ENCODE measurements around the gene AFTPH. TPM values are rescaled to one million over a fixed set of nuclear protein-coding genes. Genes with fewer than 3 reads are reported as not detected.

Gene AFTPH
- total and polyA plus RNA-seq, 3 experiments from 2014 or later = 28.4 to 44.2 (median 41.4) TPM

GRCh38 chr2:64482243-64482642, 41.9 kb upstream of the AFTPH start:
- H3K27ac ChIP-seq (ENCODE audit: low read depth, low read length) = no peak overlapping the region
- Mint-ChIP-seq H3K9me3 (no peaks in the 10 kb centered on the region), H3K36me3 (no peaks in the 10 kb centered on the region), H3K27ac (no peak overlapping the region), H3K27me3 (peaks cover 2 to 10% of the 10 kb centered on the region in 2 donors), H3K4me3 (no peak overlapping the region), H3K4me1 (no peaks in the 10 kb centered on the region)
- no peak for DNase-seq
- CTCF ChIA-PET = interaction anchor here (2.6 kb wide), 1 partner anchor 152 kb away, joined by 11 read pairs; no protein-coding TSS in a partner anchor
- no peak overlapping the region for H3K4me3 ChIP-seq (ENCODE audit: low read length)
- POLR2A ChIA-PET = interaction anchor here (0.7 kb wide), 1 partner anchor 818 kb away, joined by 4 read pairs; no protein-coding TSS in a partner anchor
- H3K4me1 ChIP-seq (ENCODE audit: insufficient read depth, low read length) = no peaks in the 10 kb centered on the region
- no peaks in the 10 kb centered on the region for H3K36me3 ChIP-seq (ENCODE audit: insufficient read depth, low read length)
- H3K27me3 ChIP-seq (ENCODE audit: insufficient read depth, low read length, poor library complexity, severe bottlenecking) = no peaks in the 10 kb centered on the region
- H3K9me3 ChIP-seq (ENCODE audit: low read length) = no peaks in the 10 kb centered on the region

DNA sequence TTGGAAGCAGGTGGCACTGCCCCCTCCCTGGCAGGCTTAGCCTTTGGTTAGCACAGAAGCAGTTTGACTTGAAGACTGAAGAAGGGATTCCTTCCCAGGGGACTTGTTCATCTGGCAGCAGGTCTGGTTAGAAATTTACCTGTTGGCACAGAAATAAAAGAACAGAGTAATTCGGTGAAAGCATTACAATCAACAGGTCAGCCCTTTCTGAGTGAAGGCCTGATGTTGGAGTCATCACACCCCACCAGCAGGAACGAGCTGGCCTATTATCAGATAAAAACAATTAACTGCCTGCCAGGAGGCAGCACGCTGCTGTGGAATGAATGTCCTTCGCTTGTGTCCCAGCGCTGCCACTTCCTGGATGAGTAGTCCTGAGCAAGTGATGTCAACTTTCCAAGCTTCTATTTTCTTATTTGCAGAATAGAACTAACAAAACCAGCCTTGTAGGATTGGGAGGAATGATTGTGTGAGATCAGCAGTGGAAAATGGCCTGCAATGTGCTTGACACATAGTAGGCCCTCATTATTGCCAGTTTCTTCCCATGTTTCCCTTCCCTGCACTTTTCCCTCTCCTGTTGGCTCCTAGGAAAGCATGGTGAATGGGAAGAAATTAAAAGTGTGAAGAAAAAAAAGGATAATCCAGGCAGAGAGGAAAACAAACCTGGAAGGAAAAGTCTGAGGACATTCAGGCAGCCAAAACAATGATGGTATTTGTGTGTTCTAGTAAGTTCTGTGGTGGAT, 41.2 kb upstream of the AFTPH start:
- Mint-ChIP-seq H3K9me3 (no peaks in the 10 kb centered on the region), H3K4me1 (peaks cover 0 to 2% (median 0%) of the 10 kb centered on the region in 3 donors), H3K27ac (peak overlapping the region in 1 of 8 donors; percentile 51), H3K4me3 (no peak overlapping the region), H3K36me3 (no peaks in the 10 kb centered on the region), H3K27me3 (peaks cover 2 to 10% of the 10 kb centered on the region in 2 donors)
- Histone ChIP-seq H3K27ac (ENCODE audit: low read depth, low read length) (no peak overlapping the region), H3K9me3 (ENCODE audit: low read length) (no peaks in the 10 kb centered on the region), H3K27me3 (ENCODE audit: insufficient read depth, low read length, poor library complexity, severe bottlenecking) (no peaks in the 10 kb centered on the region), H3K4me1 (ENCODE audit: insufficient read depth, low read length) (no peaks in the 10 kb centered on the region), H3K36me3 (ENCODE audit: insufficient read depth, low read length) (no peaks in the 10 kb centered on the region), H3K4me3 (ENCODE audit: low read length) (no peak overlapping the region)
- DNase-seq = no peak
- POLR2A ChIA-PET = no interaction called here
- CTCF ChIA-PET = interaction anchor here (2.6 kb wide), 1 partner anchor 152 kb away, joined by 11 read pairs; no protein-coding TSS in a partner anchor

GRCh38 chr2:64485331-64485730, 38.8 kb upstream of the AFTPH start:
- ChIA-PET POLR2A (no interaction called here), CTCF (interaction anchor here (1.2 to 7.3 kb wide), 2 partner anchors 156 to 436 kb away, joined by 3 to 184 read pairs; no protein-coding TSS in a partner anchor)
- Mint-ChIP-seq H3K9me3 (no peaks in the 10 kb centered on the region), H3K27me3 (peaks cover 5 to 10% of the 10 kb centered on the region in 2 donors), H3K4me3 (no peak overlapping the region), H3K27ac (peak overlapping the region in 1 of 8 donors; percentile 12), H3K36me3 (no peaks in the 10 kb centered on the region), H3K4me1 (peaks cover 2 to 16% (median 11%) of the 10 kb centered on the region in 3 donors)
- H3K9me3 ChIP-seq (ENCODE audit: low read length) = no peaks in the 10 kb centered on the region
- H3K4me3 ChIP-seq (ENCODE audit: low read length) = no peak overlapping the region
- DNase-seq = no peak
- H3K4me1 ChIP-seq (ENCODE audit: insufficient read depth, low read length) = peaks cover 4% of the 10 kb centered on the region
- H3K27me3 ChIP-seq (ENCODE audit: insufficient read depth, low read length, poor library complexity, severe bottlenecking) = no peaks in the 10 kb centered on the region
- H3K36me3 ChIP-seq (ENCODE audit: insufficient read depth, low read length) = no peaks in the 10 kb centered on the region
- H3K27ac ChIP-seq (ENCODE audit: low read depth, low read length) = no peak overlapping the region

- Mint-ChIP-seq H3K27ac (peak overlapping the region in 1 of 8 donors; percentile 68), H3K36me3 (no peaks in the 10 kb centered on the region)
- no peaks in the 10 kb centered on the region for H3K27me3 ChIP-seq (ENCODE audit: insufficient read depth, low read length, poor library complexity, severe bottlenecking)
Measured at GRCh38 chr2:64485961-64486360, 38.2 kb upstream of the AFTPH start.

GRCh38 chr2:64487256-64488049, 36.7 kb upstream of the AFTPH start:
- Mint-ChIP-seq H3K27me3 (peaks cover 3 to 21% of the 10 kb centered on the region in 2 donors), H3K9me3 (no peaks in the 10 kb centered on the region), H3K4me1 (peaks cover 2 to 16% (median 11%) of the 10 kb centered on the region in 3 donors), H3K27ac (no peak overlapping the region), H3K4me3 (no peak overlapping the region), H3K36me3 (no peaks in the 10 kb centered on the region)
- ChIA-PET CTCF (interaction anchor here (0.8 to 7.3 kb wide), 24 partner anchors 9 to 439 kb away, joined by 3 to 184 read pairs (median 4); no protein-coding TSS in a partner anchor), POLR2A (interaction anchor here (0.9 to 1.4 kb wide), 2 partner anchors 36 to 157 kb away, joined by 3 to 4 read pairs; no protein-coding TSS in a partner anchor)
- Histone ChIP-seq H3K36me3 (ENCODE audit: insufficient read depth, low read length) (no peaks in the 10 kb centered on the region), H3K27ac (ENCODE audit: low read depth, low read length) (no peak overlapping the region), H3K4me1 (ENCODE audit: insufficient read depth, low read length) (peaks cover 4% of the 10 kb centered on the region), H3K9me3 (ENCODE audit: low read length) (no peaks in the 10 kb centered on the region), H3K4me3 (ENCODE audit: low read length) (no peak overlapping the region), H3K27me3 (ENCODE audit: insufficient read depth, low read length, poor library complexity, severe bottlenecking) (no peaks in the 10 kb centered on the region)
- no peak for DNase-seq

More at GRCh38 chr2:64485961-64486360, 38.2 kb upstream of the AFTPH start:
- Histone ChIP-seq H3K36me3 (ENCODE audit: insufficient read depth, low read length) (no peaks in the 10 kb centered on the region), H3K9me3 (ENCODE audit: low read length) (no peaks in the 10 kb centered on the region), H3K27ac (ENCODE audit: low read depth, low read length) (no peak overlapping the region), H3K4me3 (ENCODE audit: low read length) (no peak overlapping the region), H3K4me1 (ENCODE audit: insufficient read depth, low read length) (peaks cover 4% of the 10 kb centered on the region)
- POLR2A ChIA-PET = no interaction called here
- H3K4me3 Mint-ChIP-seq = no peak overlapping the region
- DNase-seq = no peak
- no peaks in the 10 kb centered on the region for H3K9me3 Mint-ChIP-seq
- H3K4me1 Mint-ChIP-seq = peaks cover 2 to 16% (median 11%) of the 10 kb centered on the region in 3 donors
- CTCF ChIA-PET = interaction anchor here (1.0 to 7.3 kb wide), 2 partner anchors 157 to 436 kb away, joined by 3 to 184 read pairs; no protein-coding TSS in a partner anchor
- peaks cover 3 to 10% of the 10 kb centered on the region in 2 donors for H3K27me3 Mint-ChIP-seq

GRCh38 chr2:64488050-64488974, 35.8 kb upstream of the AFTPH start:
- Mint-ChIP-seq H3K36me3 (no peaks in the 10 kb centered on the region), H3K27ac (peak overlapping the region in 1 of 8 donors; percentile 45), H3K9me3 (no peaks in the 10 kb centered on the region), H3K27me3 (peaks cover 3 to 24% of the 10 kb centered on the region in 2 donors), H3K4me1 (peaks cover 2 to 16% (median 11%) of the 10 kb centered on the region in 3 donors), H3K4me3 (no peak overlapping the region)
- ChIA-PET CTCF (interaction anchor here (0.6 to 7.3 kb wide), 24 partner anchors 9 to 440 kb away, joined by 3 to 184 read pairs (median 4); no protein-coding TSS in a partner anchor), POLR2A (interaction anchor here (0.9 to 1.4 kb wide), 2 partner anchors 35 to 158 kb away, joined by 3 to 4 read pairs; no protein-coding TSS in a partner anchor)
- no peak overlapping the region for H3K27ac ChIP-seq (ENCODE audit: low read depth, low read length)
- H3K9me3 ChIP-seq (ENCODE audit: low read length) = no peaks in the 10 kb centered on the region
- no peaks in the 10 kb centered on the region for H3K27me3 ChIP-seq (ENCODE audit: insufficient read depth, low read length, poor library complexity, severe bottlenecking)
- H3K36me3 ChIP-seq (ENCODE audit: insufficient read depth, low read length) = no peaks in the 10 kb centered on the region
- peak; percentile 47 to 80 (median 64) for DNase-seq
- H3K4me1 ChIP-seq (ENCODE audit: insufficient read depth, low read length) = peaks cover 4% of the 10 kb centered on the region
- H3K4me3 ChIP-seq (ENCODE audit: low read length) = no peak overlapping the region

DNA sequence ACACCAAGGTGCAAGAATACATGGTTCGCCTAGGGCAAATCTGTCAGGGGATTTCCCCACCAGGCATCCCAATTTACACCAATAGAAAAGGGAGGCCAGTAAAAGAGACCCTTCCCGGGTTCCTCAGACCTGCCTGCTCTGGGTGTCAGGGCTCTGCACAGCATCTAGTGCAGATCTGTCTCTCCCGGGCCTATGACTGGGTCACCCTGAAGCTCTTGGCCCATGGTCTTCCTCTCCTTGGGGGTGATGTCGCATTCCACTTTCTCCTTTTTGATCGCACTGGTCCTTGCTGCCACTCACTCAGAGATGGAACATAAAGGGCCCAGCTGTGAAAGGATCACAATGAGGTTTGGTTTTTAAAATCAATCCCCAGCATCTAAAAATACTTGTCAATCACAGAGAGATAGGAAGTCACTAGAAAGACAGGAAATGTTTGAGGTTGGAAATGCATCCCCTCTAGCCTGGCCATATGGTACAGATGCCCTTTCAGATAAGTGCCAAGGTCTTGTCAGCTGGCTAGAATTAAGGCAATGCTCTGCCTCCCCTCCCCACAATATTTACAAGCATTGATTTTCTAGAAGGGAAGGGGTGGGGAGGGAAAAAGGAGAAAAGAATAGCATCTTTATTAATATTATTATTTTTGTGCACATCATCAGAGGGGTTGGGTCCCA, 34.9 kb upstream of the AFTPH start:
- Mint-ChIP-seq H3K36me3 (no peaks in the 10 kb centered on the region), H3K4me1 (peaks cover 2 to 16% (median 11%) of the 10 kb centered on the region in 3 donors), H3K4me3 (no peak overlapping the region), H3K27me3 (peaks cover 3 to 31% of the 10 kb centered on the region in 2 donors), H3K9me3 (no peaks in the 10 kb centered on the region), H3K27ac (no peak overlapping the region)
- Histone ChIP-seq H3K36me3 (ENCODE audit: insufficient read depth, low read length) (no peaks in the 10 kb centered on the region), H3K27me3 (ENCODE audit: insufficient read depth, low read length, poor library complexity, severe bottlenecking) (no peaks in the 10 kb centered on the region), H3K4me3 (ENCODE audit: low read length) (no peak overlapping the region), H3K4me1 (ENCODE audit: insufficient read depth, low read length) (peaks cover 4% of the 10 kb centered on the region), H3K9me3 (ENCODE audit: low read length) (no peaks in the 10 kb centered on the region), H3K27ac (ENCODE audit: low read depth, low read length) (no peak overlapping the region)
- ChIA-PET POLR2A (no interaction called here), CTCF (interaction anchor here (1.2 to 7.3 kb wide), 5 partner anchors 8 to 421 kb away, joined by 3 to 184 read pairs (median 15); no protein-coding TSS in a partner anchor)
- DNase-seq = no peak
